GM20431 (cell line): ENCODE measurements around the gene ADGB.

ENCODE experiments used
- in situ Hi-C: fragments of 300-500 bp; cut with MseI, MboI; formaldehyde crosslinking; loops from one replicate; pipeline ENCODE4 v1.15.0; 2020; ENCODE audit warnings: low sequenced_read_pairs; ENCODE audit not compliant: unreplicated experiment

The ADGB gene

DNA sequence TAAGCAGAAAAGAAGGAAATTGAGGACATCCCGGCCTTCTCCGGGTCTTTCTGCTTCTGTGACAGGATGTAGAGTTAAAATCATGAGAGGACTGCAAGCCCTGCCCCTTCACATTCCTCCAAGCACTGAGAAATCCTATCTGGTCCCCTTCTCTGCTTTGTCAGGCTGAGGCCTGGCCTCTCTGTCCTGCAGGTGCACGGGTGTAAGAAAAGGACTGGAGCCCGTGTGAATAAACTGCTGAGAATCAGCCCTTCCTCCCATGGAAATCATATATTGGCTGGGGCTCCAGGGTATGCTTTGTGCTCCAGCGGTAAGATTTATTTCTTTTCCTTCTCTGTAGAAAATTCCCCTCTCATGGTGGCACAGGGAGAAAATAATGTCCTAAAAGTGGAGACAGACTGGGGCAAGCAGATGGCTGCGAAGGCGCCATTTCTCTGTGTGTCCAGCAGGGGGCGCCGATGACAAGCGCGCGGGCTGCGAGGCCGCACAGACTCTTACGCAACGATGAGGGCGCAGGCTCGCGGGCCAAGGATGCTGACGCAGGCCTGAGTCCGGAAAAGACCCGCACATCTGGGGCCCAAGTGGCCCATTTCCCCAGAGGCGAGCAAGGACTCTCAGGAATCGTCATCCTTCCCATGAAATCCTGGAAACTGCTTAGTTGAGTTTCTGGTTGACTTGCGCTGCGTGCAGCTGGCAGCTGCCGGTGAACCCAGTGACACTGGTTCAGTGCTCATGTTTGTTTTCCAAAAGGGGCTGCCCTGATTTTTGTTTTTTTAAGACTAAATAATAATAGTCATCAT is 258.6 kb downstream of the ADGB start:
- in situ Hi-C loops = no loop called here

DNA sequence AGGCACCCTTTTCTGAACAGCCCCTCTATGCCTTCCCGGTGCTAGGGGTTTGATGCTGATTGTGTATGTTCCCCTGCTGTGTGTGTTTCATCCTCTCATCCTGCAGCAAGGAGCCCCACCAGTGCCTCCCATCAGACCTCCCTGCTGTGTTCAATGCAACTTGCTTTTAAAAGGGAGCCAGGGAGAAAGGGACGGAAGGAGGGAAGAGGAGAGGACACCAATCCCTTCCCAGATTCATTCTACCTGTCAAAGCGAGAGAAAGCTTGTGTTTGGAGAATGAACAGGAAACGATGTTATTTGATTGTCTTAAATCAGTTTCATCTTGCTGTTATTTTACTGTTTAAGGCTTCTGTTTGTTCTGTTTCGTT is 259.2 kb downstream of the ADGB start:
- in situ Hi-C loops = no loop called here

DNA sequence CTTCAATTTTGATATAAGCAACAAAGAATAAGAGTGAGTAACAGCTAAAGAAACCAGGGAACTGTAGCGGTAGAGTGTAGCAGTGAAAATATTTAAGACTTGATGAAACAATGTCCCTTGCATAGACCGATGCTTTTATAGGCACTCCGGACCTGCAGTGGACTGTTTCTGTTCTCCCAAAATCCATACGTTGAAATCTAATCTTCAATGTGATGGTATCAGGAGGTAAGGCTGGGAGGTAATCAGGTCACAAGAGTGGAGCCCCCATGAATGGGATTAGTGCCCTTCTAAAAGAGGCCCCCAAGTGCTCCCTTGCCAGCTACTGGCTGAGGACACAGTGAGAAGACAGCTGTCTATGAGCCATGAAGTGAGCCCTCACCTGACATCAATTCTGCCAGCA is 260.4 kb downstream of the ADGB start:
- in situ Hi-C loops = no loop called here

DNA sequence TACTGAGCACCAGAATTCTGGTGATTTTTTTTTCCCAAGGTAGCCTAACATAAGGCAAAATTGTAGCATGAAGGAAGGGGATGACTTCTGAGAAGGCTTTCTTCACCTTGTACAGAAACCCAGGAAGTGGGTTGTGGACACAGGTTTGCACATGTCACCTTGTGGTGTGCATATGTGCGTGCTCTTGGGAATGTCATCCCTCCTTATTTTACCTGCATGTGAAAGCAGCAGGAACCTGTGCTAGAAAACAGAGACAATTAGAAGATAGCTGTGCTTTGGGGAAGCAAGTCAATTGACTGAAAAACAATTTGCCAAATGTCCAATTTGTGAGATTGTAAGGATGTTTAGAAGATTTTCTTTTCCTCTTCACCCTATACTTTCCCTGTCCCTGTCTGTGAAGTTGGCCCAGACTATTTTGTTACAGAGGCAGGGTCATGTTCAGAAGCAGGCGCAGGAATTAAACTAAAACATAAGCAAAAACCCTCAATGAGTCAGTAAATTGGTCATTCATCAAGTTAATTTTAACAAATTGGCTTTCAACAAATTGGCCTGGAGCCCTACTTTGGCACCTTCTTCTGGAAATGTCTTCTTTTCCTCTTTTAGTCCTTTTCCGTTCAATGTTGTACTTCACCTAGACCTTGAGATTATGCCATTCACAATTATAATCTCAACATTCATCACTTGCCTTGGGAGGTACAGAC is 261.2 kb downstream of the ADGB start:
- in situ Hi-C loops = no loop called here

DNA sequence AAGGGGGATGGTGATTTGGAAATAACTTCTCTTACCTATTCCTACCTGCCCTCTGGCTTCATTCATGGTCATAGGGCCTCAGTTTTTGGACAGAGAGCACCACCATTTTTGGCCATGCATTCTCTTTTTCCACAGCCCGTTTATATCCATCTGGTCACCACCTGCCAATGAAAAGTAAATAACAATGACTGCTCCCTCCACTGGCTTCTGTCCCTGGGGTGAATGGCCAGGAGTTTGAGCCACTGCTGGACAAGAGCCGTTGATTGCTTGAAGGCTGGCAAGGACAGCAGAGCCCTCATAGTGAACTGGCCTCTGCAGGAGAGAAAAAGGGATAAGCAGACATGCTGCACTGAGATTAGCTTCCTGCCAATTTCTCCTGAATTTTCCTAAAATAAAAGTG is 261.8 kb downstream of the ADGB start:
- in situ Hi-C loops = no loop called here

DNA sequence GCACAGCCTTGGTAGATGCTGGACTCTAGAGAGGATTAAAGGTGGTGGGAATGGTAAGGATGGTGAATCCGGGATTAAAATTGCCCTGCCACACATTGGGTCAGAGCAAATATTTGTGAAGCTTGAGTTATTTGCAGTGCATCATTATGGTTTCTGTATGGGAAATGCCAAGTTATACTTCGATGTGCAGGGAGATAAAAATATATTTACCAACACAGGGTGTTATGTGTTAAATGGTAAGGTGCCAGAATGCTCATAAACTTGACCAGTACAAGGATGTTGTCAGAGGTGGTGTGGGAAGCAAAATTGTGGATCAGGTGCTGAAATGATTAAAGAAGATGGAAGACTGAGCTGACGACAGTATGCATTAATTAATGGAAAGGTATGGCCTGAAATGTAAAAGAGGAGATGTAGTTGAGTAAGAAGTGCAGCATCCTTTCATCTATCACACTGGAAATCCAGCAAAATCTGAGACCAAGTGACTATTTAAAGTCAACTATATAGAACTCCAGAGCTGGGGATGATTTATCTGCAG is 262.3 kb downstream of the ADGB start:
- in situ Hi-C loops = no loop called here

DNA sequence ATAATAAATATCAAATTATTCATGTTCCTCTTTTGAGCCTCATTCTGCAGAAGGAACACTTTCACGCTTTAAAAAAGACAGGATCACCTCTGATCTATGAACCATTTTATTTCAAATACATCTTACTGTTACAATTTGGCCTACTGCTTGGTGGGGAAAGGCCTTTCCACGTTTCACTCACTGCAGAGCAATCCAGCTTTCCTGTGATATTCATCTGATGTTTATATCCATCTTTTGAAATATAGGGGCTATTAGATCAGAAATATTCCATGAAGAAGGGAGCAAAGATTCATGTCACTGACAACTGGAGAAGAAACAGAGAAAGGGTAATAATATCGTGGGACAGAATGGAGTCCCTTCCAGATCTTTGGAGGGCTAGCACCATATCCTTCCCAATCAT is 262.9 kb downstream of the ADGB start:
- in situ Hi-C loops = no loop called here

DNA sequence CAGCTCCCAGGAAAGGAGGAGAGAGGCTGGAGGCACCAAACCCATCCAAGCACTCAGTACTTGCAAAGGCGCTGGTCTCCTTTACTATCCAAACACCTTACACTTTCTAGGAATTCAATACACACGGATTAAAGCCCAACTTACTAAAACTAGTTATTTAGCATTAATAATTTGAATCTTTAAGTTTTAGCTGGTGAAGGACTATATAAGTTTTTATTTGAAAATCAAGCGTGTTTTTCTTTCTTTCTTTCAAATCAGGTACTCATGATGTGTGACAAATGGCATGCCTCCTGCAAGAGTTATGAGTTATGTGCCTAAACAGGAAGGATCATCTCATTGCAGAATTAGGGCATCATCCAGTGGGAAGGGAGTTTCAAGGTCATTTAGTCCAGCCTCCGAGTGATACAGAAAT is 263.7 kb downstream of the ADGB start:
- in situ Hi-C loops = no loop called here

DNA sequence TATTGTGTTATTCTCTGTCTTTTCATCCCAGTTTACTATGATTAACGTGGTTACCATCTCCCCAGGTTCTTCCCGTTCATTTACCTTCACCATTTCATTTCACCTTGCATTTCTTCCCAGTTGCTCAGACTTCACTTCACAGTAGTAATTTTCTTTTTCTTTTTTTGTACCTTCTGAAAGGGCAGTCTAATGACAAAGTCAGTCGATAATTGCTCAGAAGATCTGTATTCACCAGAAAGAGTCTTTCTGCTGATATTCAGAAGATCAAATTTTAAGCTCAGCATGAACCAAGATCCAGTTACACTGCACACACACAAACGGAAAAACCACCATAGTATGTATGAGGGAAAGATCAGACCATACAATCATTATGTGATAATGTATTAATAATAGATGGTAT is 265.5 kb downstream of the ADGB start:
- in situ Hi-C loops = no loop called here

DNA sequence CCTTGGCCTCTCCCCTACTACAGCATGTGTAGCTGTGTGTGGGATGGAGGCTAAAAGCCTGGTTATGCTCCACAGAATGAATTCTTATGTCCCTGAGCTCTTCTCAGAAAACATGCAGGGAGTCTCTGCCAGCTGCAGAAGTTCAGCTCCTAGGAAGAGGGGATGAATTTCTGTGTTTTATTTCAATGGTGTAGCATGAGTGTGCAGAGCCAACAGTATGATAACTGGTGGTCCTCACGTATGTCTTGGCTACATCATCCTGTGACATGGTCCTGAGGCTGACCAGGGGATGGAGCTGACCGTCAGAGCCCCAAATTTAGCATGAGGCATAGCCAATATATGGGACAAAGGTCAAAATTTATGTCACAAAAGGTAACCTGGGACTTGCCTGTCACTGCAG is 266.1 kb downstream of the ADGB start:
- in situ Hi-C loops = no loop called here
